HG02970 (cell line): ENCODE data around the gene RNF141.

Experiments used
- ATAC-seq: cut with Tn5 transposase; IDR thresholded peaks from one replicate; pipeline ENCODE4 v1.9.1; 2021; ENCODE audit warnings: mild to moderate bottlenecking, moderate library complexity, moderate number of reproducible peaks; ENCODE audit not compliant: unreplicated experiment, low FRiP score

Gene RNF141

DNA sequence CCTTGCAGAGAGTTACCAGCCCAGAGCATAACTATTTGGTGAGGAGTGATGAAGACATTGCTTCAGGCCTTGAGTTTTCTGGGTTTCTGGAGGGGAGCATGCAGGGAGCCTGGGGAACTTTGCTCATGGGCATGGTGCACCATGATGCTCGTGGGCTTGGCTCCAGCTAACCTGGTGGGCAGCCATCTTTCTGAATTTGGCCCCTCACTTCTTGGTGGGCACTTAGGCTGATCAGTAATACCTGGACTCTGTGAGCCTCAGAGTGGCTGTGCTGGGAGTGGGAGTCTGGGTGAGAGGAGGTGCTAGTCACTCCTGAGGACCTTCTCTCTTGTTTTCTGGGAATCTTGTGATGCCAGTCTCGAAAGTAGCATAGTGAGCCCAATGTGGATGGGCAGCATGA, 55.3 kb downstream of the RNF141 start:
- ATAC-seq = no peak

DNA sequence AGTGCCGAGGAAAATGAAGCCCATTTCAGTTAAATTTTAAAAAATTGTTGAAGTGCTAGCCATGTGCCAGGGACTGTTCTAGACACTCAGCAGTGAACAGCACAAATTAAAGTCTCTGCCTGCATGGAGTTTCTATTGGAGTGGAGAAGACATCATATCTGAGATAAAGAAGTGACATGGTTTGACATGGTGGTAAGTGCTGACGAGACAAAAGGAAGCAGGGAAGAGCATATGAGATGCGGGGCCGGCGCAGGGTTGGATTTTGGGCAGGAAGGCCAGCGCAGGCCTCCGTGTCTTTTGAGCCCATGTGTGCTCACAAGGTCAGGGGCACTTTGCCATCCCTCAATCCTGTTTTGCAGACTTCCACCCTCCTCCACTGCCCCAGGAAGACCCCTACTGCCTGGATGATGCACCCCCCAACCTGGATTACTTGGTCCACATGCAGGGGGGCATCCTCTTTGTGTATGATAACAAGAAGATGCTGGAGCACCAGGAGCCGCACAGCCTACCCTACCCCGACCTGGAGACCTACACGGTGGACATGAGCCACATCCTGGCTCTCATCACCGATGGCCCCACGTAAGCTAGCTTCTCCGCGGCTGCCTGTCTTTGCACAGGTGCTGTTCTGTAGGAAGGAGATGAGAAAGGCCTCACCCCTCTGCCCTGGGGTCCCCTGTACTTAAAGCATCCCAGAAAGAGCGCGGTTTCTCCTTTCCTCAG, 56.4 kb downstream of the RNF141 start:
- ATAC-seq = no peak

DNA sequence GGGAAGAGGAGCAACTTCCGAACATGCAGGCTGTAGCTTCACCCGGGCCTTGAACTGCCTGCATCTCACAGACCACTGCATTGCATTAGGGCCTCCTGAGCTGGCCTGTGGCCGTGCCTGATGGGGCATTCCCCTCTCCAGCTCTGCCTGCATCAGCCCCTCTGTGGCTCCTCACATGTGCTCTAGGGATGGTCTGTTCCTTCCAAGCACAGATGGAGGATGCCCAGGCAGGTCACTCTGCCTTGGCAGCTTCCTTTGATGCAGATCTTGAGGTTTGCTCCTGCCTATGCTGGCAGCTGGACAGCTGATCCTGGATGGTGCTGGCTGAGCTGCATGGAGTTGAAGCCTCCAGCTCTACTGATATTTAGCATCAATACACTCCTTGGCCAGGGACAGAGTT, 57.4 kb downstream of the RNF141 start:
- ATAC-seq = no peak

DNA sequence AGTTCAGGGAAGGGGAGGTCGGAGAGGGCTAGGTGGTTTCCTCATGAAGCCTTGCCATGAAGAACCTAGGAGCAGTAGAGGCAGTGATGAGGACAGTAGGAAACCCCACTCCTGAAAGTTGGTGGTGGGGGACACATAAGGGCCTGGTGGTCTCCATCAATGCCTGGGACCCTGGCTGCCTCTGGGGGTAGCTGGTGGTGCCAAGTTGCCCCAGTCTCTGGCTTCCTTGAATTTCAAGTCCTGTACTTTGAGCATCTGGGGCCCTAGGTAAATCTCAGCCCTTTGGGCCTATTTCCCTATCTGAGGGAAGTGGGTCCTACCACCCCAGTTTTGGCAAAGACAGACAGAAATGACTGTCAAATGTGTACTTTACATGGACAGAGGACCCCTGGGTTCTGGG, 57.8 kb downstream of the RNF141 start:
- no peak for ATAC-seq

DNA sequence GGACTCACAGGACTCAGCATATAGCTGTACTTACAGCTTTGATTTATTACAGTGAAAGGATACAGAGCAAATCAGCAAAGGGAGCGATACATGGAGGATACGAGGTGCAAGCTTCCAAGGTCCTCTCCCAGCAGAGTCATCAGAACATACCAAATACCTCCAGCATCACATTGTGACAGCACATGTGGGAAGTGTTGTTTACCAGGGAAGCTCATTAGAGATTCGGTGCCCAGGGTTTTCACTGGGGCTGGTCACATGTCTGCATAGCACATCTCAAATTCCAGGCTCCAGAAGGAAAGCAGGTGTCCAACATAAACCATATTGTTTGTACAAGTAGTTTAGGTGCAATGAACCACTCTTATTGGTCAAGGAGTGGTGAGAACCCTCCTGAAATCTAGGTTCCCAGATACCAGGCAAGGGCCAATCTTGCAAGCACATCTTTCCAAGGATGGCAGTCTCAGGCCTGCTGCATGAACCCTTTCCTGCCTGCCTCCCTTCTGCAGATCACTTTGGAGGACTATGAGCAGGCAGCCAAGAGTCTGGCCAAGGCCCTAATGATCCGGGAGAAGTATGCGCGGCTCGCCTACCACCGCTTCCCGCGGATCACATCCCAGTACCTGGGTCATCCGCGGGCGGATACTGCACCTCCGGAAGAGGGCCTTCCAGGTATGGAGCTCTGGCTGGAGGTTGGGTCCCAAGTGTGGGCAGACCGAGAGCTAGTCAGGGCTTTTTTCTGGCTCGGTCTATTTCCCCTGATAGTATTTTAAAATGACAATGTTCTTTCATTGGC, 59.2 kb downstream of the RNF141 start:
- ATAC-seq = no peak

DNA sequence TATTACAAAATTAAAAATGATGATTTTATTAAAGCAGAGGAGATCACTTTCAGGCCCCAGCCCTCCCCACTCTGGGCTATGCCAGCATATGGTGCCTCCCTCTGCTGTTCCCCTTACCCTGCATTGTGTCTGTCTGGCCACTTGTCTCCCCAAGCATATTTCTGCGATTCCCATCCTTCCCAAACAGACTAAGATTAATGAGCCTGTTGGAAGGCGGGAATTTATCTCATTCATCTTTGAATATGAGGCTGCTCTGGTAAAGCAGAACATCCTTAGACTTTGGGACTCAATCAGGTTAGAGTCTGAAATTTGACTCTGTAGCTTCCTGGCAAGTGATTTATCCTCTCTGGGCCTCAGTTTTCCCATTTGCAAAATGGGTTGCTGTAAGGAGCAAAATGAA, 60.2 kb downstream of the RNF141 start:
- no peak for ATAC-seq

DNA sequence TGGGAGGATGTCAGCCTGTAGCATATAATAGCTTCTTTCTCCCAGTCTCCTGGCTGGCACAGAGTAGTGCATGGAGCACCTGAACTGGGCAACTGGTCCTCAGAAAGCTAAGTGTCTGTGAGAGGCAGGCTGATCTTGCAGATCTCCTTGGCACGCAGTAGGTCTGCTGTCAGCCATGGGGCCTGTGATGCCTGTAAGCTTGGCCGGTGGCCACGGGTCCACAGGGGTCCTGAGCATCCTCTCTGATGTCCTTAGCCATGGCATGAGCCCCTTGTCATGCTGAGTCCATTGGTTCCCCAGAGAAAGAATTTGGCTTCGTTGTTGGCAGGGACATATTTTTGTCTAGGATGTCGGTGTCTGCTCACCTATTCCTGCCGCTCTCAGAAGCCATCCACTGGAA, 61.0 kb downstream of the RNF141 start:
- ATAC-seq = no peak

DNA sequence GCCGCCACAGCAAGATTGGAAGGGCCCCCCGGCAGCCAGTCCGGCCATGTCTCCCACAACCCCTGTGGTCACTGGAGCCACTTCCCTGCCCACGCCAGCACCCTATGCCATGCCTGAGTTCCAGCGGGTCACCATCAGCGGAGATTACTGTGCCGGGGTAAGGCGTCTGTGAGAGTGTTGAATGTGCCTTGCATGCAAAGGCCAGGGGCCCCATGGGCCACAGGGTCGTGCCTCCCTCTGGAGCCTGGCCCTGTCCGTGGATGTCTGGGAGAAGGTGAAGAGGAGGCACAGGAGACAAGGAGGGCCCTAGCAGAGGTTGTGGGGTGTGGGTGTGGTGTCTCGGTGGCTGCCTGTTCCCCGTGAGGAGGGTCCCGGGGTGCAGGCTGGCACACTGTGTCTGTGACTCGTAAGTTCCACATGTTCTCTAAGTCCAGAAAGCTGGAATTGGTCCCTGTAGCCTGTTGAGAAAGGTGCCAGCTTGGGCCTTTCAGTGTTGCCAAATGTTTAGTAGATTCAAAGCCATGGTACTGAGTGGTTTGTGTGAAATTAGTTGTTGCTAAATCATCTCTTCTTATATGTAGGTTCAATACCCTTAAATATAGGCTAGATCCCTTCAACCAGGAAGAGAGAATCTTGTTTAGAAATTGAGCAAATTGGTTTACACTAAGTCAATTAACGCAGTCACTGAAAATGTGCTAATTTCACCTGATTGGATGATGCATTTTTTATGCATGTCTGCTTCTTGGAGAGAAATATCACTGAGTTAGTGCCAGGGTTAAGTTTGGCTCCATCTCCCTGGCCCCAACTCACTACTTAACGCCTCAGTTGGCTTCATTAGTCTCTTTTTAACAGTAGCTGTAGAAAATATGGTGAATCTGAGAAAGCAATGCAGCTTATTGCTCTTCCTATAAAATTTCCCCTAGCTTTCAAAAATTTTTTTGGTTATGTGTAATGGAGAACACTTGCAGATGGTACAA, 62.1 kb downstream of the RNF141 start:
- no peak for ATAC-seq

DNA sequence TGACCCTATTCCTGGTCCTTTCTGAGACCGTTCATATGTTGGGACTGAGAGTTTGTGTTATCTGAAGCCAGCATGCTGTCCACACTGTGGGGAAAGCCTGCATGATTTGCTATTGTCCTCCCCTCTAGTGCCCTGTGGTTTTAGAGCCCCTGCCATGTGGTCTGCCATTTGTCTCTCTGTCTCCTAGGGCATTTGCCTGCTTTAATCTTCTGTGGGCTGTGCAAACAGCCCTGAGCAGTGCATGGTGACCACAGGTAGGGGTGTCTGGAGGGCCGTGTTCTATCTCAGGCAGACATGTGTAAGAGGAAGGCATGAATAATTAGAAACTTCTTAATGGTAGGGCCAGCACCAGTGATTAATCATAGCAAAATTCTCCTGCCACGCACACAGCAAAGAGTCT, 62.9 kb downstream of the RNF141 start:
- no peak for ATAC-seq

DNA sequence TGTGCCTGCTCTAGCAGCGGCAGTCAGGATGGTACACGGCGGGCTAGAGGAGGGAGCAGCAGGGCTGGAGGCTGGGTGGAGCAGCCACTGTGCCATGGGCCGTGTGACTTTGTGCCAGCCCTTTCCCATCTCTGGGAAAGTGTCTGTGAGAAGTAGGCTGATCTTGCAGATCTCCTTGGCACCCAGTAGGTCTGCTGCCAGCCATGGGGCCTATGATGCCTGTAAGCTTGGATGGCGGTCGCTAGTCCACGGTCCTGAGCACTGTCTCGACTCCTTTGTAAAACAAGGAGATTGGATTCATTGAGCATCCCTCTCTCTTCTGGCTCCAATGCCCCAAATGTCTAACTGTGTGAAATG, 63.3 kb downstream of the RNF141 start:
- no peak for ATAC-seq

DNA sequence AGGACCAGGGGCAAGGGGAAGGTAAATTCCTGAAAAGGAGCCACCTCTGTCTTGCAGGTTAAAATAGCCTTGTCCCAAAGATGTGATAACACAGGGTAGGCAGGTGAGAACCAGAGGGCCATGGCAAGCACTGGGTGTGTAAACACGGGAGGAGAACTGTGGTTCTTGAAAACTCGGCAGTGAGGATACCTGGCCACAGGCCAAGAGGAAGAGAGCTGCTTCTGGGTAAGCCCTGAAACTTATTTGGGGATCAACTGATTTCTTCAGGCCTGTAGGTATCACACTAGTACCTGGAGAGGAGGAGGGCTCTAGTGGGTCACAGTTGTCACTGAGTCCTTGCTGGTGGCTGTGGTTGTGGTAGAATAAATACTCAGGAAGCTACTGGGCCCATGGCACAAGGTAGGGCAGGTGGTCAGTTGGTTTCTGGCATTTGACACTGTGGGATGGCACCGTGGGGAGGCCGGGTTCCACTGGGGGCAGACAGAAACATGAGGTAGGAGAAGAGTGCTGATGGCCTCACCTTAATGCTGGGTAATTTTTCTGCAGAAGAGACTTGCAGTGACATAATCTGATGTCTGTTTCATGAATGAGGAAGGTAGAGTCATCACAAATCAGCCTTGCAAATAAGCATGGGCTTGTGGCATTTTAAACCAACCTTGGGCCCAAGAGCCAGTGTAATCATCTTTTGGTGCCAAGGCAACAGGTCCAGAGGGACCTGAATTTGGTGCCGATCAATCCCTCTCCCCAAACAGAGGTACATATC, 63.9 kb downstream of the RNF141 start:
- ATAC-seq = no peak

DNA sequence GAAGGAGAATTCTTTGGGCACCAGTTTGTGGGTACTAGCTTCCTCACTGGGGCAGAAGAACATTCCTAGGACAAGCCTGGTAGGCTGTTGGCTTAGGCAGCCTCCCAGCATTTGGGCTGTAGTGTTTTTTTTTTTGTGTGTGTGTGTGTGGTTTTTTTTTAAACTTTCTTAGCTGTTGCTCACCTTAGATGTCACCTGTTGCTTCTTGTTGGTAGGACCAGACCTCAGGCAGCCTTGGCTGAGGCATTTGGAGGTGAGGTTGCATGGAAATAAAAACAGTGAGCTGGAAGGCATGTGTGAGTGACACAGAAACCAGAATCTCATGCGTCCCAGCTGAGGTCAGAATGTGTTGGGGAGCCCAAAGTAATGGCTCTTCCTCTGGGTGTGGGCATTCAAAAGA, 64.6 kb downstream of the RNF141 start:
- no peak for ATAC-seq

DNA sequence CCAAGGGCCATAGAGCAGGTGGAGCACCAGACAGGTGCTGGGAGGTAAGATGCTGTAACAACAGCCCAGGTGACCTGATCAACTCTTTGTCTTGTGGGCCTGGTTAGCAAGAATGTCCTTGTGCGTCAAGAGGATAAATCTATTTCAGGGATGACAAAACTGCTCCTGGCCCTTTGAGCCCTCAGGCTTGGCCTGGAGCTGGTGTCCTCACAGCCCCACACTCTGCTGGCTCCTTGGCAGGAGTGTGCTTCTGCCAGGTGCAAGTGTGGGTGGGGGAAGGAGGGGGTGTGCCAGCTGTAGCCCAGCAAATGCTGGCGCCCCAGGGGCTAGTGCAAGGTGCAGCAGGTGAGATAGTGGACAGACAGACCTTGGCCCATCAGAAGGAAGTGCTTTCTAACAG, 66.4 kb downstream of the RNF141 start:
- ATAC-seq = no peak

DNA sequence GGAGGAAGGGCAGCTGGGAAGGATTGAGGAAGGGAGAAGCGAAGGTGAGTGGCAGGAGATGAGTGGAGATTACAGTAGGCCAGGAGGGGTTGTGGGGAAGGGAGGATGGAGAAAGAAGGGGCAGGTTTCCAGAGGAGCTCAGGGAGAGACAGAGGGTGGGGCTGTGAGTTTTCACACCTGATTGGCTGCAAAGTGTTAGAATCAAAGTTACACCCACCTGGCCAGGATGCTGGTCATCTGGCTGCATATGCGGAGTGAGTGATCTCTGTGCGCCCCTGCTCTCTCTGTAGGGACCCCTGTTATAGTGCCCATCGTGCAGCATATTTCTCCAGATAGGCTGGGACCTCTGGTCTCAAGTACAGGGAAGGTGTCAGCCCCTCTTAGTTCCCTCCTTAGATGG, 67.6 kb downstream of the RNF141 start:
- ATAC-seq = no peak

DNA sequence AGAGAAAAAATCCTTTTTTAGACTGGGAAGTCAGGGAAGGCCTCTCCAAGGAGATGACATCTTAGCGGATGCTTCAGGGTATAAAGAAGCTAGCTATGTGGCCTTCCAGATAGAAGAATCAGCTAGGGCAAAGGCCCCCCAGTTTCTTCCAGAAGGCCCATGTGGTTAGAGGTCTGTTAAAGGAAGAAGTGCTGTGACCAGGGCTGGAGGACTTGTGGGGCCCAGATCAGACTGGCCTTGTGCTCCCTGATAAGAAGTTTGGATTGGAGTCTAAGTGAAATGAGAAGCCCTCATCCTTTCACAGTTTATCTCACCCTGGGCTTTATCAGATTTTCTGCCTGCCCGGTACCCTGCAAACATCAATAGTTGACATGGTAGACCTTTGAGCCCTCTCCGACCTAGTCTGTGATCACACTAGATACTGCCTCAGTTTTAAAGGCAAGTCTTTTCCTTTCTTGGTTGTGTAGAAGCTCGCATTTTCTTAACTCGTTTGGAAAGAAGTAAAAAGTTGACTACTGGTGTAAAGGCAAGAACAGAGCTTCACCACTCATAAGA, 78.2 kb downstream of the RNF141 start:
- ATAC-seq = no peak
